ENCODE data around the gene PSMA5.
A peak's percentile ranks its signal among the peaks of the same experiment; 100 is the strongest.

Gene PSMA5

DNA sequence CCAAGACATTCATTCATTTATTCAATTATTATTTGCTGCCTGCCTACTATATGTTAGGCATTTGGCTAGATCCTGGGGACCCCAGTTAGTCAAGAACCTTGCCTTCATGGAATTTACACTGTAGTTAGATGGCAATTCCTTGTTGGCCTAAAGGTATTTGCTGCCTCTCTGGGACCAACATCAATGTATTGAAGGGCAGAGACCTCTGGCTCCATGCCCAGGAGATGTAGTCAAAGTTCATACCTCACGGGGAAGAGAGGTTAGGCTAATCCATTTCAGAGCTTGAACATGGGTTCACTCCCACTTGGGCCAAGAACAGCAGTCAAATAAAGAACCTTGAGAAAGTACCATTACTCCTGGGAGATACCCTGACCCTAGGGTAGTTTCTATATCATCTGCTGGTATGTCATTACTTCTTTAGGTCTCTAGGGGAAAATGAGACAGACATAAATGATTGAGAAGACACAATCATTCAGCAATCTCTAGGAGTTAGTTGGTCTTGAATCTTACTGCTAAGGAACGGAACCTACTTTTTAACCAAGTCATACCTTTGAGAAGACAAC, 60.5 kb downstream of the PSMA5 start:
- DNase-seq = no peak

DNA sequence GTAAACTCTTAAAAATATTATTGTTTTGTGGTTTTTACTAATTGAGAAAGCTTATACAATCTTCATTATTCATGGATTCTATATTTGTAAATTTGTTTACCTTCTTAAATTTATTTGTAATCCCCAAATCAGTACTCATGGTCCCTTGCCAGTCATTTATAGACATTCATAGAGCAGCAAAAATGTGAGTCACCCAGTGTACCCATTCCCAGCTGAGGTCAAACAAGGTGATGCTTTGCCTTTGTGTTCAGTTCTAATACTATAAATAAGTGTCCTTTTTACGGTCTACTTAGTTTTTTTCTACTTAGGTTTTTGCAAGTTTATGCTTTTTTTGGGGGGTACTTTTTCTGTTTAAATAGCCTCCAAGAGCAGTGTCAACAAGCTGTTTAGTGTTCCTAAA, 64.6 kb downstream of the PSMA5 start:
- no peak for DNase-seq

DNA sequence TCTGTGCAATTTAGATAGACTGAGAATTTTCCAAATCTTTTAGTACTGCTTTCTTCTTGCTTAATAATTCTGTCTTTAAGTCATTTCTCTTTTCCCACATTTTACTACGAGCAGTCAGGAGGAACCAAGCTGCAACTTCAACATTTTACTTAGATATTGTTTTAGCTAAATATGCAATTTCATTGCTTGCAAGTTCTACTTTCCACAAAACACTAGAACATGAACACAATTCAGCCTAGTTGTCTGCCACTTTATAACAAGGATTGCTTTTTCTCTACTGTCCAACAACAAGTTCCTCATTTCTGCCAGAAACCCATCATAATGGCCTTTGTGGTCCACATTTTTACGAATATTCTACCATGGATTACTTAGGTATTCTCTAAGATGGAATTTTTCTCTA, 65.2 kb downstream of the PSMA5 start:
- peak in 1 of 2 donors; percentile 16 for DNase-seq

DNA sequence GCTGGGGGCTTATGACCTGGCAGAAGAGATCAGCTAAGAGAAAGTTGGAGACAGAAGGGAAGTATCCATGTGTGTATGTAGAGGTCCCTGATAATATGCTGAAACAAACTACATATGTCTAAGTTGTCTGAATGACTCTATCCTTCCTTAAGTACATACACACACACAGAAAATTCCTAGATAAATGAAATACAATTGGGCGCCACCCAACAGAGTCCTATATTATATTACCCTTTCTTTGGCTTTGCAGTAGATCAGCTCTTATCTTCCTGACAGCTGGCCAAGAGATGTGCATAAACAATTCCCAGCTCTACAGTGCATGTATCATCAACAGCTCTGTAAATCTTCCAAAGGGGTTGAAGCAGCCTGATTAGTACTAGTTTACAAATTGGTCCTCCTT, 68.6 kb downstream of the PSMA5 start:
- DNase-seq = no peak

DNA sequence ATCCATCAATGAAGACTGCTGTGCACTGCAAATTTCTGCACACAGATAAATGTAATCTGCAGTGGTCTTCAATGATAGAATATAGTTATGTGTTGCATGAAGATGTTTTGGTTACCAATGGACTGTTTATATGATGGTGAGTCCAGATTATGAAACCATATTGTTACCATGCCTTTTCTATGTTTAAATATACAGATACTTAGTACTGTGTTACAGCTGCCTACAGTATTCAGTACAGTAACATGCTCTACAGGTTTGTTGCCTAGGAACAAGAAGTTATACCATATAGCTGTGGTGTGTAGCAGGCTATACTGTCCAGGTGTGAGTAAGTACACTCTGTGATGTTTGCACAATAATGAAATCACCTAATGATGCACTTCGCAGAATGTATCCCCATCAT, 69.3 kb downstream of the PSMA5 start:
- DNase-seq = no peak

DNA sequence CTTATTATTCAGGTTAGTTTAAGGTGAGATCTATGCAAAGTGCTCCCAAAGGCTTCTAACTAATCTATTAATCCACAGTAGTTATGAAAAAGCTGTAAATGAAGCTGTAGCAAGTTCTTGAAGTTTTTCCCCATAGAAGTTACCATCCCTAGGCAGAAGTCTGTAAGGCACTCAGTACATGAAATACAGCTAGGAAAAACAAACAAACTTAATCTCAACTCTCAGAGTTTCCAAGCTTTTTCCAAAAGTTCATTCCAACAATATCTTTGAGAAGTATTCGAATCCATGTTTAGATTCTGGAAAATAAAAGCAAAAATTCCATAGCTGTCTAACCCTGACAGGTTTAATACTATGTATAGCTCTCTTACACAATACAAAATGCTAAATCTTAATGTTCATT, 69.7 kb downstream of the PSMA5 start:
- no peak for DNase-seq

DNA sequence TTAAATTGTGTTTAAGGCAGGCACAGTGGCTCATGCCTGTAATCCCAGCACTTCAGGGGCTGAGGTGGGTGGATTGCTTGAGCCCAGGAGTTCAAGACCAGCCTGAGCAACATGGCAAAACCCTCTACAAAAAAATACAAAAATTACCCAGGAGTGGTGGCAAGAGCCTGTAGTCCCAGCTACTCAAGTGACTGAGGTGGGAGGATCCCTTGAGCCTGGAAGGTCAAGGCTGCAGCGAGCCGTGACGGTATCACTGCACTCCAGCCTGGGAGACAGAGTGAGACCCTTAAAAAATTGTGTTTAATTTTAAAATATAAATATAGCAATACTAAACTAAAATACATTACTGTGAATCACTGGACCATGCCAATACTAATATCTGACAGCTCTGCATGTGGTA, 71.3 kb downstream of the PSMA5 start:
- no peak for DNase-seq

DNA sequence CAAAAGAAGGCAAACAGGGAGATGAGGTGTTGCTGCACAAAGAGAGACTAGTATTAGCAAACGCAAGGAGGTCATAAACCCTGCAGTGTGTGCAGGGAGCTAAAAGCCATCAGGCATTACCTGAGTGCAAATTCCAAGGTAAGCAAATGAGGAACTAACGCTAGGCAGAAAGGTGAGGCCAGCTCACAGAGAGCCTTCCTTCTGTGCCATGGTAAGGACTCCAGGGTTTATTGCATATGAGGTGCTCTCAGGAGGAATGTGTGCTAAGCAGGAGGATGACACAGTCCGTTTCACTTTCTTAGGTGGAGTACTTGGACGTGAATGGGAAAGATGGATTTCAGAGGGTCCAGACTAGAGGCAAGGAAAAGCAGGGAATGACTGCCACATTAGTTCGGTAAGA, 74.8 kb downstream of the PSMA5 start:
- DNase-seq = no peak

DNA sequence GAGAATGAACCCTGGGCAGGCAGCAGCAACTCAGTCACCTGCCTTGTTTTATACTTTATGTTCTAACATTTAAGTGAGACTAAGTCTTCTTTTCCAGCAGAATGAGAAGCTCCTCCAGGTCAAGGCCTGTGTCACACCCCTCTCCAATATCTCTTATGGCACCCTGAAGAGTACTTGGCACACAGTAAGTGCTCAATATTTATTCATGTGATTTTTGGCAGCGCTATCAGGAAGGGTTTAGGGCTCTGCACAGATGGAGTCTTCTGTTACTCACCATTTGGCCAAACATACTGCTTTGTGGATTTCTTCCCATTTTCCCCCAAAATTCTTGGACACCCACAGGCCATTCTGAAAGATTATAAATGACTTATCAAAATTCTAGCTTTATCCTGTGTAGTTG, 75.6 kb downstream of the PSMA5 start:
- no peak for DNase-seq

DNA sequence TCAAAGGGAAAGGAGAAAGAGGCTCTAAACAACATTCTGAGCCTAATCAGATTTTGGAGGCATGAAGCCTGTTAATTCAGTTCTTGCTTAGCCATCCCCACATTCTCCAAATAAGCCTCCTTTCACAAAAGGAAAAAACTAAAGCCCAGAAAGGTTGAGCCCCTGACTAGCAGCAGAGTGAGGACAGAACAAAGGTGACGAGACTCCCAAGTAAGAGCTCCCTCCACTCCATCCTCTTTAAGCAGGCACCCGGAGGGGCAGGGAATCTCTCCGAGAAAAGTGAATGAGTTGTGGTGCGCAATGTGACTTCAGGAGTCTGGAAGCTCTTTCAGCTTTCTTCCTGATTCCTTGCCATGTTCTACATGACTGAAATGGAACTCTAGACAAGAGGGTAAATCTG, 76.1 kb downstream of the PSMA5 start:
- no peak for DNase-seq

Data from hippocampal formation (tissue), 2 donors.